SK-N-SH treated with all-trans-retinoic acid at 6 μM for 48 hours (cell line): ENCODE measurements around the gene CCDC68.

Source experiments
- ATAC-seq: fragments of 200-7000 bp; cut with Tn5 transposase; 3 replicates; pipeline ENCODE4 v1.9.1; 2020; ENCODE audit warnings: mild to moderate bottlenecking, moderate library complexity
- ARNTL ChIP-seq: fragments of 450-650 bp; formaldehyde crosslinking; IDR thresholded peaks from 2 replicates; pipeline ENCODE4 v1.5.0; 2020; ENCODE audit warnings: low read depth, mild to moderate bottlenecking, moderate library complexity, borderline replicate concordance
- CSDC2 ChIP-seq: fragments of 250-450 bp; sonication (Bioruptor Pico); IDR thresholded peaks from 2 replicates; pipeline ENCODE4 v1.5.0; 2020; ENCODE audit warnings: mild to moderate bottlenecking, moderate library complexity
- ESRRG ChIP-seq: fragments of 250-450 bp; sonication (Bioruptor Pico); IDR thresholded peaks from 2 replicates; pipeline ENCODE4 v1.6.1; 2021; ENCODE audit warnings: mild to moderate bottlenecking
- GLIS3 ChIP-seq: fragments of 250-450 bp; sonication (Bioruptor Pico); IDR thresholded peaks from 2 replicates; pipeline ENCODE4 v1.5.0; 2020; ENCODE audit warnings: mild to moderate bottlenecking, moderate library complexity
- ISL1 ChIP-seq: fragments of 250-450 bp; sonication (Bioruptor Pico); IDR thresholded peaks from 2 replicates; pipeline ENCODE4 v2.1.2; 2022; ENCODE audit warnings: mild to moderate bottlenecking, moderate library complexity
- OSR1 ChIP-seq: fragments of 250-450 bp; sonication (Bioruptor Pico); IDR thresholded peaks from 2 replicates; pipeline ENCODE4 v1.8.0; 2022; ENCODE audit warnings: moderate library complexity, mild to moderate bottlenecking, inconsistent platforms
- PATZ1 ChIP-seq: fragments of 250-450 bp; sonication (Bioruptor Pico); IDR thresholded peaks from 2 replicates; pipeline ENCODE4 v1.8.0; 2020; ENCODE audit warnings: mild to moderate bottlenecking, moderate library complexity, borderline replicate concordance
- PPARA ChIP-seq: fragments of 250-450 bp; sonication (Bioruptor Pico); IDR thresholded peaks from 2 replicates; pipeline ENCODE4 v1.5.0; 2020; ENCODE audit warnings: mild to moderate bottlenecking, borderline replicate concordance
- RARB ChIP-seq: fragments of 250-450 bp; sonication (Bioruptor Pico); IDR thresholded peaks from 2 replicates; pipeline ENCODE4 v1.8.0; 2021; ENCODE audit warnings: mild to moderate bottlenecking, moderate library complexity
- SNAI2 ChIP-seq: fragments of 250-450 bp; sonication (Bioruptor Pico); IDR thresholded peaks from 2 replicates; pipeline ENCODE4 v1.5.0; 2020; ENCODE audit warnings: mild to moderate bottlenecking, moderate library complexity
- TCF4 ChIP-seq: fragments of 250-450 bp; sonication (Bioruptor Pico); IDR thresholded peaks from 2 replicates; pipeline ENCODE4 v1.8.0; 2021; ENCODE audit warnings: mild to moderate bottlenecking, moderate library complexity, borderline replicate concordance
- TOX ChIP-seq: fragments of 250-450 bp; sonication (Bioruptor Pico); IDR thresholded peaks from 2 replicates; pipeline ENCODE4 v1.8.0; 2021; ENCODE audit warnings: mild to moderate bottlenecking, moderate library complexity, borderline replicate concordance
- ZC3H10 ChIP-seq: fragments of 250-450 bp; sonication (Bioruptor Pico); IDR thresholded peaks from 2 replicates; pipeline ENCODE4 v1.5.1; 2021; ENCODE audit warnings: mild to moderate bottlenecking, moderate library complexity
- ZFP3 ChIP-seq: fragments of 250-450 bp; sonication (Bioruptor Pico); IDR thresholded peaks from 2 replicates; pipeline ENCODE4 v1.5.0; 2020; ENCODE audit warnings: mild to moderate bottlenecking, moderate library complexity
- ZFP30 ChIP-seq: fragments of 450-650 bp; formaldehyde crosslinking; IDR thresholded peaks from 2 replicates; pipeline ENCODE4 v1.5.0; 2022; ENCODE audit warnings: mild to moderate bottlenecking, moderate library complexity
- ZNF565 ChIP-seq: fragments of 450-650 bp; formaldehyde crosslinking; conservative IDR thresholded peaks from 2 replicates; pipeline ENCODE4 v1.5.0; 2020; ENCODE audit warnings: low read depth, mild to moderate bottlenecking, moderate library complexity
- ZNF70 ChIP-seq: fragments of 450-650 bp; formaldehyde crosslinking; IDR thresholded peaks from 2 replicates; pipeline ENCODE4 v1.5.0; 2020; ENCODE audit warnings: mild to moderate bottlenecking, moderate library complexity
- ZNF8 ChIP-seq: fragments of 450-650 bp; formaldehyde crosslinking; IDR thresholded peaks from 2 replicates; pipeline ENCODE4 v1.5.0; 2020; ENCODE audit warnings: mild to moderate bottlenecking, moderate library complexity
- TF ChIP-seq, protein P1 (sequence below): fragments of 250-450 bp; sonication (Bioruptor Pico); IDR thresholded peaks from 2 replicates; pipeline ENCODE4 v1.5.0; 2020; ENCODE audit warnings: mild to moderate bottlenecking, moderate library complexity
- TF ChIP-seq, protein P2 (sequence below): fragments of 250-450 bp; sonication (Bioruptor Pico); IDR thresholded peaks from 2 replicates; pipeline ENCODE4 v1.5.1; 2021; ENCODE audit warnings: mild to moderate bottlenecking, moderate library complexity
- TF ChIP-seq, protein P3 (sequence below): fragments of 250-450 bp; sonication (Bioruptor Pico); IDR thresholded peaks from 2 replicates; pipeline ENCODE4 v1.5.1; 2020; ENCODE audit warnings: low read depth, mild to moderate bottlenecking, moderate library complexity

CCDC68 gene

GRCh38 chr18:54888378-54888777 is 70.9 kb downstream of the CCDC68 start:
- TF ChIP-seq ZNF8 (CRISPR knock-in tag) (no peak), ESRRG (CRISPR knock-in tag) (no peak), CSDC2 (CRISPR knock-in tag) (no peak), ARNTL (CRISPR knock-in tag) (no peak), RARB (CRISPR knock-in tag) (no peak), ZC3H10 (CRISPR knock-in tag) (no peak), OSR1 (CRISPR knock-in tag) (no peak), ISL1 (CRISPR knock-in tag) (no peak), TCF4 (CRISPR knock-in tag) (no peak), TOX (no peak), ZFP30 (CRISPR knock-in tag) (no peak), PPARA (CRISPR knock-in tag) (no peak), PATZ1 (CRISPR knock-in tag) (no peak), SNAI2 (no peak)
- TF ChIP-seq, protein P1, sequence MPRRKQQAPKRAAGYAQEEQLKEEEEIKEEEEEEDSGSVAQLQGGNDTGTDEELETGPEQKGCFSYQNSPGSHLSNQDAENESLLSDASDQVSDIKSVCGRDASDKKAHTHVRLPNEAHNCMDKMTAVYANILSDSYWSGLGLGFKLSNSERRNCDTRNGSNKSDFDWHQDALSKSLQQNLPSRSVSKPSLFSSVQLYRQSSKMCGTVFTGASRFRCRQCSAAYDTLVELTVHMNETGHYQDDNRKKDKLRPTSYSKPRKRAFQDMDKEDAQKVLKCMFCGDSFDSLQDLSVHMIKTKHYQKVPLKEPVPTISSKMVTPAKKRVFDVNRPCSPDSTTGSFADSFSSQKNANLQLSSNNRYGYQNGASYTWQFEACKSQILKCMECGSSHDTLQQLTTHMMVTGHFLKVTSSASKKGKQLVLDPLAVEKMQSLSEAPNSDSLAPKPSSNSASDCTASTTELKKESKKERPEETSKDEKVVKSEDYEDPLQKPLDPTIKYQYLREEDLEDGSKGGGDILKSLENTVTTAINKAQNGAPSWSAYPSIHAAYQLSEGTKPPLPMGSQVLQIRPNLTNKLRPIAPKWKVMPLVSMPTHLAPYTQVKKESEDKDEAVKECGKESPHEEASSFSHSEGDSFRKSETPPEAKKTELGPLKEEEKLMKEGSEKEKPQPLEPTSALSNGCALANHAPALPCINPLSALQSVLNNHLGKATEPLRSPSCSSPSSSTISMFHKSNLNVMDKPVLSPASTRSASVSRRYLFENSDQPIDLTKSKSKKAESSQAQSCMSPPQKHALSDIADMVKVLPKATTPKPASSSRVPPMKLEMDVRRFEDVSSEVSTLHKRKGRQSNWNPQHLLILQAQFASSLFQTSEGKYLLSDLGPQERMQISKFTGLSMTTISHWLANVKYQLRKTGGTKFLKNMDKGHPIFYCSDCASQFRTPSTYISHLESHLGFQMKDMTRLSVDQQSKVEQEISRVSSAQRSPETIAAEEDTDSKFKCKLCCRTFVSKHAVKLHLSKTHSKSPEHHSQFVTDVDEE (CRISPR knock-in tag): no peak
- ATAC-seq: no peak

- ATAC-seq: no peak
- TF ChIP-seq, protein P2, sequence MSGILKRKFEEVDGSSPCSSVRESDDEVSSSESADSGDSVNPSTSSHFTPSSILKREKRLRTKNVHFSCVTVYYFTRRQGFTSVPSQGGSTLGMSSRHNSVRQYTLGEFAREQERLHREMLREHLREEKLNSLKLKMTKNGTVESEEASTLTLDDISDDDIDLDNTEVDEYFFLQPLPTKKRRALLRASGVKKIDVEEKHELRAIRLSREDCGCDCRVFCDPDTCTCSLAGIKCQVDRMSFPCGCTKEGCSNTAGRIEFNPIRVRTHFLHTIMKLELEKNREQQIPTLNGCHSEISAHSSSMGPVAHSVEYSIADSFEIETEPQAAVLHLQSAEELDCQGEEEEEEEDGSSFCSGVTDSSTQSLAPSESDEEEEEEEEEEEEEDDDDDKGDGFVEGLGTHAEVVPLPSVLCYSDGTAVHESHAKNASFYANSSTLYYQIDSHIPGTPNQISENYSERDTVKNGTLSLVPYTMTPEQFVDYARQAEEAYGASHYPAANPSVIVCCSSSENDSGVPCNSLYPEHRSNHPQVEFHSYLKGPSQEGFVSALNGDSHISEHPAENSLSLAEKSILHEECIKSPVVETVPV (CRISPR knock-in tag): no peak
Observed at GRCh38 chr18:54883816-54884604, 75.3 kb downstream of the CCDC68 start.

DNA sequence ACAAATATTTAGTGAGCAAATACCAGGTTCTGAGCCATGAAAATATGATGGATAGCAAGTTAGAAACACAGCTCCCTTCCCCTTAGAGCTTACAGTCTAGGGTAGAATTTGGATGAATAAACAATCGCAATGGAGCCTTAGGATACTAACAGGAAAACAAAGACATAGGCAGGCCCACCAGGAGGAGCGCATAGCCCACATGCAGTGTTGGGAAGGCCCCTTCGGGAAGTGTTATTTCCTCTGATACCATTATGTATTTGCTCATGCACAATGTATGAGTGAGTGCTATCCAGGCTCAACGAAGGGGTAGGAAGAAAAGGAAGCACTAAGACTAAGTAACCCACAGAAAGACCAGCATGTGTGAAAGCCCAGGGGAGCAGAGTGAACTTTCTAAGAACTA is 76.9 kb downstream of the CCDC68 start:
- TF ChIP-seq SNAI2 (no peak), PPARA (CRISPR knock-in tag) (no peak), PATZ1 (CRISPR knock-in tag) (no peak), GLIS3 (no peak), ESRRG (CRISPR knock-in tag) (no peak), ZNF70 (CRISPR knock-in tag) (no peak), ARNTL (CRISPR knock-in tag) (no peak), RARB (CRISPR knock-in tag) (no peak), ZFP3 (no peak), ZNF565 (no peak)
- TF ChIP-seq, protein P3, sequence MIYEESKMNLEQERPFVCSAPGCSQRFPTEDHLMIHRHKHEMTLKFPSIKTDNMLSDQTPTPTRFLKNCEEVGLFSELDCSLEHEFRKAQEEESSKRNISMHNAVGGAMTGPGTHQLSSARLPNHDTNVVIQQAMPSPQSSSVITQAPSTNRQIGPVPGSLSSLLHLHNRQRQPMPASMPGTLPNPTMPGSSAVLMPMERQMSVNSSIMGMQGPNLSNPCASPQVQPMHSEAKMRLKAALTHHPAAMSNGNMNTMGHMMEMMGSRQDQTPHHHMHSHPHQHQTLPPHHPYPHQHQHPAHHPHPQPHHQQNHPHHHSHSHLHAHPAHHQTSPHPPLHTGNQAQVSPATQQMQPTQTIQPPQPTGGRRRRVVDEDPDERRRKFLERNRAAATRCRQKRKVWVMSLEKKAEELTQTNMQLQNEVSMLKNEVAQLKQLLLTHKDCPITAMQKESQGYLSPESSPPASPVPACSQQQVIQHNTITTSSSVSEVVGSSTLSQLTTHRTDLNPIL (CRISPR knock-in tag): no peak
- TF ChIP-seq, all 23 proteins: peak for 0
- ATAC-seq: no peak
